ENCODE data around the gene RPL37A.

The RPL37A gene

DNA sequence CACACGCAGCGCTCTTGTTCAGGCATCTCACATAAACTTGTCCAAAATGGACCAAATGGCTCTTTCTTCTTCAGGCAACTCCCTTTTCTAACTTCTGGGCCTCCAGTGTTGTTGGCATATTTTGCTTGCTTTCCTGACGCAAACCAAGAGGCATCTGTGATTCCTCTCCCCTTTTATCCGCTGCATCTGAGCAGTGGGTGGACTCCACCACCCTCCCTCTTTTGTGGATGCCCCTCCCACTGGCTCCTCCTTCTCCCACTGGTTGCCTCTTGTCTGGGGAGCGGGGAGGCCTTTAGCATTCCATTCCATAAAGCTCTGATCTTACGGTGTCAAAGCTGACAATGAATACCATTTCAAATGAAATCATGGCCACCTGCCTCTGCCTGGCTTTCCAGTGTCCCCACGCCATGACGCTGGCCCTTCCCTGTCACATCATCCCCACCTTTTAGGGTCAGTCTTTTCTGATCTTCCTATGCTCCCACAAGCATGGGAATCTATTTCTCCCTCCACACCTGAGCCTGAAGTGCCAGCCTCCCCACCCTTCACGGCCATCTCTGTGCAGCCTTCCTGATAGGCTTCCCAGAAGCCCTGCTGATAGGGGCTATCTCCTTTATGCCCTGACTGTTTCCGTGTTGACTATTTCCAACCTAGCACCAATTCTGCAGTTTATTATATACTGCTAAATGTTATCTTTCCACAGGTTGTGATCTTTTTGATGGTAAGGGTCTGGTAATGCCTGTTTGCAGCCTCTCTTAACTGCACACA is 51.5 kb downstream of the RPL37A start:
- DNase-seq = no peak

DNA sequence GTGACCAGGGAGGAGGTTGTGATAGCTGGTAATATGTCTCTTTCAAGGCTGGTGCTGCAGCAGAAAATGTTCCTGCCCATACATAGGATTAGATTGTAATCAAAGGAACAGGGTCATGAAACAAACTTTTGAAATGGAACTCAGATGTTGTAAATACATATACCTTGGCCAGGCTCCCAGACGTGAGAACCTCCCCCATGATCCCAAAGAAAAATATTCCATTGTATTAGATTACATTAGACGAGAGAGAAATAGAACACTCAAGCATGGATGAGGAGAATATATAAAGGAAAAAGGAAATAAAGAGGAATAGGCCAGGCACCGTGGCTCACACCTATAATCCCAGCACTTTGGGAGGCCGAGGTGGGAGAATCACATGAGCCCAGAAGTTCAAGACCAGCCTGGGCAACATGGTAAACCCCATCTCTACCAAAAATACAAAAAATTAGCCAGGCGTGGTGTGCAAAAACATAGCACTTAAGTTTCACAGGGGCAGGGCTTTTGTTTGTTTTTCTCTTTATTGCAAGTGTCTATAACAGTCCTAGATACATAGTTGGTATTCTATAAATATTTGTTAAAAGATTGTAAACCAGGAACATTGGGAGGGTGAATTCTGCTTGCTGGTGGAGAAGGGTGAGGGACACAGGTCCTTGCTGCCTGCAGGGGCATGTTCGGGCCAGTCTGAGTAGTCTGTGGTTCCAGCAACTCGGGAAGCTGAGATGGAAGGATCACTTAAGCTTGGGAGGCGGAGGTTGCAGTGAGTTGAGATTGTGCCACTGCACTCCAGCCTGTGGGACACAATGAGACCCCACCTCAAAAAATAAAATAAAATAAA is 52.8 kb downstream of the RPL37A start:
- no peak for DNase-seq

DNA sequence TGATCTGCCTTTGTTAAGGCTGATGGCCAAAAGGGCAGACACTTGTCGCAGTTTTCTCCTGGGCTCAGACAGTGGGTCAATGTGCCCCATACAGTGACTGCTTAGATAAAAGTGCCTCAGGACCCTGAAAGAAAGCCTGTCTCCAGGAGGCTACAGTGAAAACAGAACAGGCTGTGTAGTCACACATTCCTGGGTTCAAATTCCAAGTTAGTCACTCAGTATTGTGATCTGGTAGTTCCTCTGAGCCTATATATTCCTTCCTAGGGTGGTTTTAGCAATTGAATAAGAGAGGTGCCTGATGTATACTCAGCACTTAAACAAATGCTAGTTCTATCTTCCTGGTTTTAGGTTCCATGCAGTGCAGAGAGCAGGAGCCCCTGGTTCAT is 54.4 kb downstream of the RPL37A start:
- DNase-seq = no peak
